Tibial nerve (tissue), 4 donors: ENCODE measurements around the gene FRY.

Source experiments
- EP300 ChIP-seq, 2 donors: sonication (generic); formaldehyde crosslinking; IDR thresholded peaks; one replicate each; pipeline ENCODE4 v1.6.1; 2017; ENCODE audit warnings: antibody characterized with exemption in 2 of 2, mild to moderate bottlenecking in 1 of 2
- POLR2A ChIP-seq, 2 donors: fragments of 450-650 bp; IDR thresholded peaks; one replicate each; pipeline ENCODE4 v1.6.1; 2017; ENCODE audit warnings: antibody characterized with exemption in 2 of 2, mild to moderate bottlenecking in 2 of 2, moderate library complexity in 2 of 2
- TF ChIP-seq, protein P1 (sequence below), 5 experiments: fragments of 200-600 bp in 3 of 5; fragments of 450-650 bp in 2 of 5; sonication (generic) in 3 of 5; IDR thresholded peaks; one replicate each; pipeline ENCODE4 v1.5.1; 2016 to 2019; ENCODE audit warnings: antibody characterized with exemption in 5 of 5, mild to moderate bottlenecking in 3 of 5, moderate library complexity in 2 of 5

- TF ChIP-seq, protein P1, sequence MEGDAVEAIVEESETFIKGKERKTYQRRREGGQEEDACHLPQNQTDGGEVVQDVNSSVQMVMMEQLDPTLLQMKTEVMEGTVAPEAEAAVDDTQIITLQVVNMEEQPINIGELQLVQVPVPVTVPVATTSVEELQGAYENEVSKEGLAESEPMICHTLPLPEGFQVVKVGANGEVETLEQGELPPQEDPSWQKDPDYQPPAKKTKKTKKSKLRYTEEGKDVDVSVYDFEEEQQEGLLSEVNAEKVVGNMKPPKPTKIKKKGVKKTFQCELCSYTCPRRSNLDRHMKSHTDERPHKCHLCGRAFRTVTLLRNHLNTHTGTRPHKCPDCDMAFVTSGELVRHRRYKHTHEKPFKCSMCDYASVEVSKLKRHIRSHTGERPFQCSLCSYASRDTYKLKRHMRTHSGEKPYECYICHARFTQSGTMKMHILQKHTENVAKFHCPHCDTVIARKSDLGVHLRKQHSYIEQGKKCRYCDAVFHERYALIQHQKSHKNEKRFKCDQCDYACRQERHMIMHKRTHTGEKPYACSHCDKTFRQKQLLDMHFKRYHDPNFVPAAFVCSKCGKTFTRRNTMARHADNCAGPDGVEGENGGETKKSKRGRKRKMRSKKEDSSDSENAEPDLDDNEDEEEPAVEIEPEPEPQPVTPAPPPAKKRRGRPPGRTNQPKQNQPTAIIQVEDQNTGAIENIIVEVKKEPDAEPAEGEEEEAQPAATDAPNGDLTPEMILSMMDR (IDR thresholded peaks at IDR 0.05), result no peak
- TF ChIP-seq POLR2A (IDR thresholded peaks at IDR 0.05) (no peak), EP300 (IDR thresholded peaks at IDR 0.05) (no peak)
Observed at GRCh38 chr13:32174366-32174765, 142.8 kb downstream of the FRY start.
